ENCODE results near the gene ZBTB7A.

DNA sequence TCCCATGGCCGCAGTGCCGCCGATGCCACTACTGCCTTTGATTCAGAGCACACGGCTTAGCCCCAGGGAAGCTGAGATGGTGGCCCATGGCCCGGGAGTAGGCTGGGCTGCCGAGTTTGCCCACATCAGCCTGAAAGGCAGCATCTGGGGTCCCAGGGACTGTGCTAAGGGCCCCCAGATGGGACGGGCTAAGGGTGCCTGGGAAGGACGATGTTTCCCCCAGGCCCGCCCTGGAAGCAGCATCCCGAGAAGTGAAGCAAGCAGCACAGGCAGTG is 34.7 kb upstream of the ZBTB7A start:
- TF ChIP-seq USF2 (IDR thresholded peaks at IDR 0.05) (no peak), POLR2A (IDR thresholded peaks at IDR 0.05; ENCODE audit: low read length) (no peak), MYC (IDR thresholded peaks at IDR 0.05; ENCODE audit: borderline replicate concordance, low read length) (no peak), CHD4 (IDR thresholded peaks at IDR 0.05; ENCODE audit: borderline replicate concordance) (no peak), CHD2 (IDR thresholded peaks at IDR 0.05; ENCODE audit: low read length, partially characterized antibody) (no peak), NPAS2 (CRISPR knock-in tag; IDR thresholded peaks at IDR 0.05; ENCODE audit: borderline replicate concordance) (no peak), TP53 (CRISPR knock-in tag; IDR thresholded peaks at IDR 0.05) (no peak), CBX8 (IDR thresholded peaks at IDR 0.05) (no peak), RFX5 (IDR thresholded peaks at IDR 0.05) (no peak), HDAC2 (IDR thresholded peaks at IDR 0.05) (no peak), RAD21 (conservative IDR thresholded peaks at IDR 0.05 in 1 of 2, IDR thresholded peaks at IDR 0.05 in 1 of 2) (no peak)
- TF ChIP-seq, protein P1, sequence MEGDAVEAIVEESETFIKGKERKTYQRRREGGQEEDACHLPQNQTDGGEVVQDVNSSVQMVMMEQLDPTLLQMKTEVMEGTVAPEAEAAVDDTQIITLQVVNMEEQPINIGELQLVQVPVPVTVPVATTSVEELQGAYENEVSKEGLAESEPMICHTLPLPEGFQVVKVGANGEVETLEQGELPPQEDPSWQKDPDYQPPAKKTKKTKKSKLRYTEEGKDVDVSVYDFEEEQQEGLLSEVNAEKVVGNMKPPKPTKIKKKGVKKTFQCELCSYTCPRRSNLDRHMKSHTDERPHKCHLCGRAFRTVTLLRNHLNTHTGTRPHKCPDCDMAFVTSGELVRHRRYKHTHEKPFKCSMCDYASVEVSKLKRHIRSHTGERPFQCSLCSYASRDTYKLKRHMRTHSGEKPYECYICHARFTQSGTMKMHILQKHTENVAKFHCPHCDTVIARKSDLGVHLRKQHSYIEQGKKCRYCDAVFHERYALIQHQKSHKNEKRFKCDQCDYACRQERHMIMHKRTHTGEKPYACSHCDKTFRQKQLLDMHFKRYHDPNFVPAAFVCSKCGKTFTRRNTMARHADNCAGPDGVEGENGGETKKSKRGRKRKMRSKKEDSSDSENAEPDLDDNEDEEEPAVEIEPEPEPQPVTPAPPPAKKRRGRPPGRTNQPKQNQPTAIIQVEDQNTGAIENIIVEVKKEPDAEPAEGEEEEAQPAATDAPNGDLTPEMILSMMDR (IDR thresholded peaks at IDR 0.05): no peak

Measured in A549 (cell line).